HepG2 (cell line): ENCODE data around the gene PRSS53. TPM values are rescaled to one million over a fixed set of nuclear protein-coding genes. Genes with fewer than 3 reads are reported as not detected.

Experiments used
- ATAC-seq: fragments of 200-7000 bp; cut with Tn5 transposase; 3 replicates; pipeline ENCODE4 v1.9.1; 2020; ENCODE audit warnings: mild to moderate bottlenecking, moderate library complexity
- BruUV-seq: library from RNA; stranded (reverse); fragments of 400-500 nt; replicated peaks from 2 replicates; lab custom pipeline; 2021; lab: Mats Ljungman, UMichigan
- CTCF ChIA-PET: fragments of 300-600 bp; formaldehyde crosslinking; extraction: SDS; loops from one replicate; lab custom pipeline; 2021; ENCODE audit warnings: low total read pairs, inconsistent platforms, low intra/inter-chr PET ratio; lab: Yijun Ruan, JAX
- POLR2A ChIA-PET: fragments of 350-600 bp; sonication (Branson Sonifier 250); formaldehyde crosslinking; loops from one replicate; lab custom pipeline; 2020; ENCODE audit warnings: antibody characterized with exemption, inconsistent platforms; lab: Yijun Ruan, JAX
- DNase-seq: peaks from one replicate; pipeline ENCODE4 v3.0.0-alpha.2; 2015; ENCODE audit warnings: low spot score
- FAIRE-seq: peaks from 3 replicates; lab custom pipeline; 2011; peaks lifted over from hg19 to GRCh38; lab: Jason Lieb, UNC
- H2AFZ ChIP-seq: one replicate; pipeline ENCODE4 v1.6.1; 2011; ENCODE audit warnings: low read length, inconsistent platforms
- H3K27ac ChIP-seq: fragments of 300-600 bp; 3 replicates; pipeline ENCODE4 v1.8.0; 2011; ENCODE audit warnings: mixed run types, mild to moderate bottlenecking, mixed read lengths, low read length, inconsistent platforms; ENCODE audit not compliant: insufficient read depth; ENCODE audit errors: extremely low read length
- H3K27me3 ChIP-seq, 2 experiments: fragments of 200-600 bp in 1 of 2; 2 replicates in 1 of 2; 3 replicates in 1 of 2; pipeline versions ENCODE4 v1.6.0 to v1.8.0; 2011; ENCODE audit warnings: low read length in 2 of 2, mild to moderate bottlenecking in 2 of 2, moderate library complexity in 2 of 2, inconsistent platforms in 1 of 2; ENCODE audit not compliant: insufficient read depth in 2 of 2, control insufficient read depth in 1 of 2
- H3K36me3 ChIP-seq, 2 experiments: fragments of 200-600 bp in 1 of 2; replicated peaks in 1 of 2; 2 replicates in 1 of 2; 3 replicates in 1 of 2; pipeline versions ENCODE4 v1.5.1 to v1.8.0; 2011; ENCODE audit warnings: low read length in 2 of 2, inconsistent platforms in 1 of 2; ENCODE audit not compliant: insufficient read depth in 2 of 2, control insufficient read depth in 1 of 2
- H3K4me1 ChIP-seq: 2 replicates; pipeline ENCODE4 v1.5.1; 2012; ENCODE audit warnings: low read length, inconsistent platforms; ENCODE audit not compliant: insufficient read depth
- H3K4me2 ChIP-seq: 2 replicates; pipeline ENCODE4 v1.6.0; 2011; ENCODE audit warnings: low read depth, low read length, inconsistent platforms
- H3K4me3 ChIP-seq, 3 experiments: fragments of 200-600 bp in 1 of 3; sonication (generic), shearing (Covaris generic) in 1 of 3; replicated peaks in 1 of 3; 2 replicates each; pipeline ENCODE4 v1.5.1; 2011 to 2016; ENCODE audit warnings: low read length in 3 of 3, inconsistent platforms in 2 of 3, low read depth in 2 of 3, mild to moderate bottlenecking in 2 of 3, control low read depth in 1 of 3, mixed read lengths in 1 of 3; ENCODE audit not compliant: insufficient read depth in 1 of 3
- H3K79me2 ChIP-seq: one replicate; pipeline ENCODE4 v1.6.1; 2011; ENCODE audit warnings: low read length, inconsistent platforms; ENCODE audit not compliant: insufficient read depth
- H3K9ac ChIP-seq: 2 replicates; pipeline ENCODE4 v1.6.0; 2011; ENCODE audit warnings: mild to moderate bottlenecking, low read depth, low read length, inconsistent platforms; ENCODE audit not compliant: insufficient read depth
- H3K9me3 ChIP-seq: 2 replicates; pipeline ENCODE4 v1.5.1; 2012; ENCODE audit warnings: mild to moderate bottlenecking, low read length
- H4K20me1 ChIP-seq: 2 replicates; pipeline ENCODE4 v1.6.0; 2011; ENCODE audit warnings: inconsistent platforms, mild to moderate bottlenecking, low read length, moderate library complexity; ENCODE audit not compliant: insufficient read depth
- AGO2 ChIP-seq: fragments of 200-400 bp; formaldehyde crosslinking; optimal IDR thresholded peaks from 2 replicates; pipeline ENCODE3; 2017; ENCODE audit warnings: mild to moderate bottlenecking, low read depth, low read length, moderate library complexity
- EHMT2 ChIP-seq: fragments of 200-600 bp; sonication (generic); IDR thresholded peaks from 2 replicates; pipeline ENCODE4 v1.7.0; 2017; ENCODE audit warnings: antibody characterized with exemption, low read depth, low read length, borderline replicate concordance
- NFIB ChIP-seq: sonication (generic); formaldehyde crosslinking; IDR thresholded peaks from 2 replicates; pipeline ENCODE4 v1.9.0; 2021; ENCODE audit warnings: missing genetic modification reagents, mild to moderate bottlenecking, borderline replicate concordance
- NKX3-1 ChIP-seq: sonication (generic); formaldehyde crosslinking; IDR thresholded peaks from 2 replicates; pipeline ENCODE4 v1.5.0; 2020; ENCODE audit warnings: missing genetic modification reagents
- SOX13 ChIP-seq, 3 experiments: fragments of 450-650 bp in 1 of 3; sonication (generic) in 1 of 3; formaldehyde crosslinking in 1 of 3; IDR thresholded peaks in 2 of 3; conservative IDR thresholded peaks in 1 of 3; 2 replicates each; pipeline versions ENCODE4 v1.5.0 to v1.6.1; 2016 to 2020; ENCODE audit warnings: antibody characterized with exemption in 1 of 3, mild to moderate bottlenecking in 1 of 3, missing compliant biosample characterization in 1 of 3, missing genetic modification reagents in 1 of 3, moderate library complexity in 1 of 3
- TEAD2 ChIP-seq: sonication (generic); formaldehyde crosslinking; IDR thresholded peaks from 2 replicates; pipeline ENCODE4 v1.9.0; 2021; ENCODE audit warnings: missing genetic modification reagents
- ZC3H4 ChIP-seq: sonication (generic); formaldehyde crosslinking; IDR thresholded peaks from 2 replicates; pipeline ENCODE4 v1.4.0; 2020; ENCODE audit warnings: missing genetic modification reagents, borderline replicate concordance
- ZFP62 ChIP-seq: sonication (generic); formaldehyde crosslinking; IDR thresholded peaks from 2 replicates; pipeline ENCODE4 v1.4.0; 2020; ENCODE audit warnings: missing genetic modification reagents
- ZNF713 ChIP-seq: sonication (generic); formaldehyde crosslinking; IDR thresholded peaks from 2 replicates; pipeline ENCODE4 v1.4.0; 2020; ENCODE audit warnings: mild to moderate bottlenecking, missing genetic modification reagents
- ZSCAN21 ChIP-seq: sonication (generic); formaldehyde crosslinking; IDR thresholded peaks from 2 replicates; pipeline ENCODE4 v1.8.0; 2022; ENCODE audit warnings: mild to moderate bottlenecking, missing genetic modification reagents, moderate library complexity, borderline replicate concordance
- WGBS: methylation state at CpG from one replicate; pipeline ENCODE4 v1.1.6; 2017; ENCODE audit warnings: low lambda C conversion rate; 5-methylcytosine and 5-hydroxymethylcytosine counted together
- in situ Hi-C: cut with HindIII; loops from 2 replicates; pipeline ENCODE4 v1.10.0; 2017; ENCODE audit warnings: low pct_unique_long_range_greater_than_20kb; ENCODE audit not compliant: extremely low pct_ligation_motif_present
- intact Hi-C: fragments of 100-400 bp; cut with micrococcal nuclease; formaldehyde crosslinking; loops from one replicate; pipeline ENCODE4 v1.10.0; 2022; ENCODE audit not compliant: unreplicated experiment
- polyA plus RNA-seq, 8 experiments: library from polyadenylated mRNA; depleted of rRNA in 3 of 8; stranded (reverse) in 7 of 8; unstranded in 1 of 8; fragments of >200 nt; fragmentation: Illumina TruSeq in 4 of 8; extraction: Trizol in 4 of 8; gene quantifications; 2 replicates each; pipeline versions ENCODE4 v1.2.1 to v1.2.3, GENCODE V29; 2011 to 2016; ENCODE audit warnings: low read depth in 4 of 8, missing spikeins in 1 of 8, mixed read lengths in 1 of 8; ENCODE audit not compliant: insufficient read depth in 1 of 8
- total RNA-seq, 5 experiments: library from RNA; depleted of rRNA; stranded (reverse); fragments of >200 nt; fragmentation: Illumina TruSeq; extraction: Trizol; gene quantifications; 2 replicates each; pipeline ENCODE4 v1.2.3, GENCODE V29; 2016; ENCODE audit warnings: low read depth in 1 of 5
- TF ChIP-seq, protein P1 (sequence below): sonication (generic); formaldehyde crosslinking; IDR thresholded peaks from 2 replicates; pipeline ENCODE4 v1.4.0; 2020; ENCODE audit warnings: mild to moderate bottlenecking, missing genetic modification reagents

Gene PRSS53
- total and polyA plus RNA-seq, 2 of the 13 experiments (the other 11 are each of a cell fraction or from before 2014, with no cell fraction given), result 2.2 to 7.4 TPM

DNA sequence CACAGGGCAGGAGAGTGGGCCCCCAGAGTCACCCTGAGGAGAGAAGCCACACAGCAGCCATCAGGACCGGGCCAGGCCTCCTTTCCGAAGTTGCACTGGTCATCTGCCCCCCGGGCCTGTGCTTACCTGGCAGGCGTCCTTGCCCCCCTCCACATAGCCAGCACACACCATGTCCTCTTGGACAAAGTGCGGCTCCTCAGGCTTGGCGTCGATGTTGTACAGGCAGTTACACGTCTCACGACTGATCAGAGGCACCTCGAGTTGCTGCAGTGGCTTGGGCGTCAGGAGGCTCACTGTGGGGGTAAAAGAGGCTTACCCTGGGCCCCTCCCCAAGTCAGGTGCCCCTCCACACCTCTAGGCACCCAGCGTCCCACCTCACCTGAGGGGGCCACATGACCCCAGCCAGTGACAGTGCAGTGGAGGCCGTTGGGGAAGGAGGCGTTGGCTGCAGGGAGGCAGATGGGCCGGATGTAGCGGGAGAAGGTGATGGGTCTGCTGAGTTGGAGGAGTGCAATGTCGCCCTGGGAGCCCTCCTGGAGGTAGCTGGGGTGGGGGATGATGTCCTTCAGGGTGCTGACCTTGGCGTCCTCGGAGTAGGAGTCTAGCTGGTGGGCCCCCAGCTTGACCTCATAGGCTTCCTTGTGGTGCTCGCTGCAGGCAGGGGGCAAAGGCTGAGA, 43.7 kb upstream of the PRSS53 start:
- 96% methylated on average over 19 of the region's 20 CpGs for WGBS
- Histone ChIP-seq H4K20me1 (no peaks in the 10 kb centered on the region), H3K4me2 (no peak overlapping the region), H3K4me3 (no peak overlapping the region), H3K9ac (no peak overlapping the region), H3K4me1 (peaks cover 30% of the 10 kb centered on the region), H3K36me3 (peaks cover 12 to 17% of the 10 kb centered on the region in 2 experiments; a peak in 4 of 5 replicates), H3K9me3 (no peaks in the 10 kb centered on the region), H3K27ac (no peak overlapping the region), H3K79me2 (no peaks in the 10 kb centered on the region), H2AFZ (no peak overlapping the region), H3K27me3 (peaks cover 2 to 3% of the 10 kb centered on the region in 2 experiments; a peak in 2 of 5 replicates)
- intact Hi-C loops (no loop called here), in situ Hi-C loops (no loop called here)
- BruUV-seq, result no TSS peak
- FAIRE-seq, result no peak
- ChIA-PET CTCF (no interaction called here), POLR2A (interaction anchor here (0.9 to 1.7 kb wide), 3 partner anchors 10 to 19 kb away, joined by 3 to 8 read pairs (median 4); partner anchors contain the start of gene KAT8)
- TF ChIP-seq SOX13 (IDR thresholded peaks at IDR 0.05), result no peak
- TF ChIP-seq SOX13 (CRISPR knock-in tag; conservative IDR thresholded peaks at IDR 0.05 in 1 of 2, IDR thresholded peaks at IDR 0.05 in 1 of 2), result no peak
- TF ChIP-seq ZNF713 (CRISPR knock-in tag), result no peak
- TF ChIP-seq AGO2, result peak; percentile 67
- TF ChIP-seq EHMT2, result no peak
- no peak for ATAC-seq
- no peak for DNase-seq

DNA sequence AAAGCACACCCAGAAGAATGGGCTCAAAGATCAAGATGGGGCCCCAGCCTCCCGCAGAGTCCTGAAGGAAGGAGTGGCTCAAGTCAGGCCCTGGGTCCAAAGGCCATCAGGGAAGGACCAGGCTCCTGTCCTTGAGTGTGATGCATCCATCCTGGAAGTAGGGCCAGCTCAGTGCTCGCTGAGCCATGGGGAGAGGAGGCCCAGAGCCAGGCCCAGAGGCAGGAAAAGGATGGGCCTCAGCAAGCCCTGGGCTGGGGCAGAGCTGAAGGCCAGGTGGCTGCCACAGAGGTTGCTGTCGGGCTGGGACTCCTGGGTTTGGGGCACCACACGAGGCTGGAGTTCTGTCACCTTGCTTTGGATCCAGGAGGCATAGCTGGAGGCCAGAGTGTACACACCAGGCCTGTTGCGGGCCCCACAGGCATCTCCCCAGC, 43.1 kb upstream of the PRSS53 start:
- BruUV-seq, result no TSS peak
- Histone ChIP-seq H4K20me1 (no peaks in the 10 kb centered on the region), H3K9ac (no peak overlapping the region), H3K4me3 (no peak overlapping the region), H3K4me1 (peaks cover 30% of the 10 kb centered on the region), H3K27me3 (peaks cover 2 to 3% of the 10 kb centered on the region in 2 experiments; a peak in 2 of 5 replicates), H3K79me2 (no peaks in the 10 kb centered on the region), H3K9me3 (no peaks in the 10 kb centered on the region), H2AFZ (no peak overlapping the region), H3K36me3 (peaks cover 17 to 18% of the 10 kb centered on the region in 2 experiments; a peak in 4 of 5 replicates), H3K4me2 (no peak overlapping the region), H3K27ac (no peak overlapping the region)
- CTCF ChIA-PET, result no interaction called here
- in situ Hi-C loops (no loop called here), intact Hi-C loops (no loop called here)
- 78% methylated on average over 2 of the region's 5 CpGs for WGBS
- FAIRE-seq (no peak), ATAC-seq (no peak), DNase-seq (no peak)
- no peak for TF ChIP-seq ZC3H4
- TF ChIP-seq ZSCAN21 (CRISPR knock-in tag), result no peak
- no peak for TF ChIP-seq ZFP62 (CRISPR knock-in tag)
- no peak for TF ChIP-seq TEAD2 (CRISPR knock-in tag)
- TF ChIP-seq NKX3-1 (CRISPR knock-in tag), result no peak
- TF ChIP-seq, protein P1, sequence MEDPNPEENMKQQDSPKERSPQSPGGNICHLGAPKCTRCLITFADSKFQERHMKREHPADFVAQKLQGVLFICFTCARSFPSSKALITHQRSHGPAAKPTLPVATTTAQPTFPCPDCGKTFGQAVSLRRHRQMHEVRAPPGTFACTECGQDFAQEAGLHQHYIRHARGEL (CRISPR knock-in tag), result no peak
- no peak for TF ChIP-seq NFIB (CRISPR knock-in tag)
- POLR2A ChIA-PET, result interaction anchor here (0.9 to 1.7 kb wide), 2 partner anchors 14 to 18 kb away, joined by 3 to 8 read pairs; partner anchors contain the start of gene KAT8
